Measurements from ENCODE around the gene RPTOR.
"Not testable (repeated sequence)": the region's sequence is repeated elsewhere in the genome, so short reads cannot be mapped to it uniquely, and the experiment has no call there.

Gene RPTOR

DNA sequence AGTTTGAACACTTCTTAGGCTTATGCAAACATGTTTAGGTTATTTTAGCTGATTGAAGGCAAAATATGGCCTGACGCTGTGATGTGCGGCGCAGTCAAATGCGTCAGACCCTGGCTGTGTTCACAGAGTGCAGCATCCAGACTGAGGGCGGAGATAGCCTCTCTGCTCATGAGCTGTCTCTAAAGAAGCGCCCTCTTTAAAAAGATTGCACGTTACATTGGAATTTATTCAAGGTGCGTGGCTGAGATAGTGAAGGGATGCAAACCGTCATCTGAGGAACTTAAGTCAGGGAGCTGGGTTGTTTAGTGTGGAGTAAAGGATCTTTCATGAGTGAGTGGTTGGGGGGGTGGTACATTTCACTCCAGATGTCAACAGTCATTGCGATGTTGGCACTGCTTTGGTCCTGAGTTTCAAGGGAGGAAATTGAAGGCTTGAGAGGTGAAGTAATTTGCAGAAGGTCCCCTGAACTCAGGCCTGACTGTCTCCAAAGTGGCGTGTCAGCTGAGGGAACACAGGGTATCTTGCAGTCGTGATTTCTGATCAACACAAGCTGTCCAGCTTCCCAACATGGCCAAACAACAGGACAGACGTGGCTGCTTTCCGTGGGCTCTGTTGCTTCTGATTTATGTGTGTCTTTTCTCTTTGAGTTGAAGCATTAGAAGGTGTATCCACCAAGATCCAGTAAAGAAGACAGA, 33.4 kb downstream of the RPTOR start:
- H3K27ac Mint-ChIP-seq, result no peak overlapping the region
- intact Hi-C loops (cut with micrococcal nuclease), result loop anchor here (10.0 kb wide), 1 partner anchor 407 kb away; no protein-coding TSS in a partner anchor
- no peaks in the 10 kb centered on the region for H3K27me3 Mint-ChIP-seq
- H3K9me3 Mint-ChIP-seq, result no peaks in the 10 kb centered on the region
- H3K36me3 Mint-ChIP-seq (ENCODE audit: low read depth), result peaks cover 8% of the 10 kb centered on the region
- no peak overlapping the region for H3K4me3 Mint-ChIP-seq
- peaks cover 25% of the 10 kb centered on the region for H3K4me1 Mint-ChIP-seq (ENCODE audit: low read depth)

DNA sequence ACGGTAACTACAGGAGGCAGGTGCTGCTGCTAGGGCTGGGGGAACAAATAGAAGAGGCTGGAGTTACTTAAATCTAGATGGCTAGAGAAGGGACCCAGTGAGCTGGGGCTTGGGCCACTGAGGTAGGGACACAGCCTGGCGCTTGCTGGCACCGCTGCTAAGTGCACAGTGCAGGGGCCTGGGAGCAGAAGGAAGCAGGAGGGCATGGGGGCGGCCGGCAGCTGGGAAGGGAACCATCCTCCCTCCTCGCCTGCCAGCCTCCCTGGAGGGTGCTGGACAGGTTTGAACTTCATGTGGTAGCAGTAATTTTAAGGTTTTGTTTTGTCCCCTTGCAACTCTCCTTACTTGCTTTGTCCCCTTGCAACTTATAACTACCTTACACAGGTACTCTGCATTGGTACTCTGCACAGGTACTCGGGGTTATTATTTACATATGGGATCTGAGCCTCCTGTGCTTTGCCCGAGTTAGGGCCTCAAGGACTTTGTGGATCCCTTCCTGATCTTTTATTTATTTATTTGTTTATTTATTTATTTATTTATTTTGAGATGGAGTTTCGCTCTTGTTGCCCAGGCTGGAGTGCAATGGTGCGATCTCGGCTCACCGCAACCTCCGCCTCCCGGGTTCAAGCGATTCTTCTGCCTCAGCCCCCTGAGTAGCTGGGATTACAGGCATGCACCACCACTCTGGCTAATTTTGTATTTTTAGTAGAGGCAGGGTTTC, 34.2 kb downstream of the RPTOR start:
- peaks cover 24% of the 10 kb centered on the region for H3K4me1 Mint-ChIP-seq (ENCODE audit: low read depth)
- intact Hi-C loops (cut with micrococcal nuclease), result loop anchor here (10.0 kb wide), 1 partner anchor 406 kb away; no protein-coding TSS in a partner anchor
- H3K9me3 Mint-ChIP-seq; H3K4me3 Mint-ChIP-seq; H3K36me3 Mint-ChIP-seq (ENCODE audit: low read depth); H3K27me3 Mint-ChIP-seq; H3K27ac Mint-ChIP-seq: not testable (repeated sequence)

DNA sequence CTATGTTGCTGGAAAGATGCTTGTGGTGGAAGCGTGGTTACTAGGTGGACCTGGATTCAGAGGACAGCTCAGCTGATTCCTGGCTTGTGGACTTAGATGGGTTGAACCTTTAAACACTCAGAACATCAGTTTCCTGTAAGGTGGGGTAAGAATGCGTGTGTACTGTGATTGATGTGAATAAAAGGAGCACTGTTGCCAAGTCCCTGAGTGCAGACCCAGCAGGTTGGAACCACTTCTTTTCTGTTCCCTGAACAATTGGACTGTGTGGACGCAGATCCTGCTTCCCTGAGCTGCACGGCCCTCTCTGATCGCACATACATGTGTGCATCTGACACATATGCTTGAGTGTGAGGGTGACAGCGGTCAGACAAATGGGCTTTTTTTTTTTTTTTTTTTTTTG, 37.5 kb downstream of the RPTOR start:
- Mint-ChIP-seq H3K27ac (no peak overlapping the region), H3K9me3 (no peaks in the 10 kb centered on the region), H3K27me3 (no peaks in the 10 kb centered on the region), H3K4me3 (no peak overlapping the region), H3K4me1 (ENCODE audit: low read depth) (peaks cover 47% of the 10 kb centered on the region), H3K36me3 (ENCODE audit: low read depth) (peaks cover 8% of the 10 kb centered on the region)
- intact Hi-C loops (cut with micrococcal nuclease), result no loop called here

DNA sequence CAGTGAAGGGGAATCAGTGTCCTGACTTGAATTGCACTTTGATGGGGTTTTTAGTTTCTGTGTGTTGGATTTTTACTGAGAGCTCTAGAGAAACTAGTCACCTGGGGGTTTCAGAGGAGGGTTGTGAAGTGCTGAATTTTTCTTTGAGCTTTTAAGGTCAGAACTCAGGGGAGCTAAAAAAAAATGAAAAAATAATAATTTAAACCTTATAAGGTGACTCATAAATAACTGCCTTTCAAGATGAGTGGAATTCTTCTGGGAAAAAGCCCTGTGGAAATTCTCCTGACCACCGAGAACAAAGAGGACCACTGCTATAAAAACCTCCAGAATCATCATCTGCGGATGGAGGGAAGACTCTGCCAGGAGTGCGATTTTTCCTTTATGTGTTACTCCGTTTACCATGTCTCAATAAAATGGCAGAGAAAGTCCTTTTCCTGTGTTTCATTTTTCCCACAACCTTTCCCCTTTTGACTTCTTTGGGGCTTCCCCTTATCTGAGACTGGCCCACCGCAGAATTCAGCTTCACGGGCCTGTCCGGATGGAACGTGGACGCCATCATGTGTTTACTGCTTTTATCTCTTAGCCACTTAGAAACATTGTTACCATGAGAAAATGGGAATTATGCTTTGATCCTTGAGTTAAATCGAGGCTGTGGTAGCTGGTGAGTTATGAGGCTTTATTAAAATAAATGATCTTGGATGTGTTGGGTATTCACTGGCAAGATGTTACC, 39.7 kb downstream of the RPTOR start:
- Mint-ChIP-seq H3K36me3 (ENCODE audit: low read depth) (peaks cover 8% of the 10 kb centered on the region), H3K27me3 (no peaks in the 10 kb centered on the region), H3K9me3 (no peaks in the 10 kb centered on the region), H3K27ac (no peak overlapping the region), H3K4me1 (ENCODE audit: low read depth) (peaks cover 43% of the 10 kb centered on the region), H3K4me3 (no peak overlapping the region)
- intact Hi-C loops (cut with micrococcal nuclease), result no loop called here

DNA sequence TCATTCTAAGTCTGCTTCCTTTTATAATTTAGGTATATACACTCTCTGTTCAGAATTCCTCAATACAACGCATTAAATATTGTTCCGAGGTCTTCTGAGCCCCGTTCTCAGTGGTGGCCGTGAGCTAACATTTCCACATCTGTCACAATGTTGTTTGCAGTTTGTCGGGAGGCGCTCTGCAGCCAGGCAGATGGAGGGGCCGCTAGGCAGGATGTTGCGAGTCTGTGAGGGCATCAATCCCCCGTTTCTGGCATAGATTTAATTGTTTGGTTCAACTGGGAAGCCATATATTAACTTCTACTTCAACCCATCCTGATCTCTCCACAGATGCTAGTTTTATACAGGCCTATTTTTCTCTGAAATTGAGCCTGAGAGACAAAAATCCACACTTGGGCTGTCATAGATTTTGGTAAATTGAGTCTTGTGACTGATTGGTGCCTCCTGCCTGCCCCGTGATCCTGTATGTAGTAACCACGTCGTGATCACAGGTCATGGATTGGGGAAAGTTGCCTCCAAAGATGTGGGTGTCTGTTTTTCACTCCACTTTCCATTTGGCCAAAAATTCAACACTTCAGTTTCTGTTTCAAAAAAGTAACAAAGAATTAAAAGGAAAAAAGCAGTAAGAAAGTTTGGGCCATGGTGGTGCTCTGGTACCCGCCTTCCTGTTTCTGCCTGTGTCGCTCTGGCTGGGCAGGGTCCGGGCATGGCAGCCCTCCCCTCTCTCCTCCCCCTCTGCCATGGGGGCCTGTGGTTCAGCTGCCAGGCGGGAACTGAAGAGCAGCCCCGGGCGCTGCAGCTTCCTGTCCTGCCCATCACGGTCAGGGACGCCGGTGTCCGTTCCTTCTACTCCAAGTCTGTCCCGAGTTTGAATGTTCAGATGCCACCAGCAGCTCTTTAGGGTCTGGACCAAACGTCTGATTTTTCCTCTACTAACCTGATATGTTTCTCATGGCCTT, 41.5 kb downstream of the RPTOR start:
- Mint-ChIP-seq H3K4me3 (peak overlapping the region; percentile 32), H3K27me3 (no peaks in the 10 kb centered on the region), H3K4me1 (ENCODE audit: low read depth) (peaks cover 46% of the 10 kb centered on the region), H3K36me3 (ENCODE audit: low read depth) (peaks cover 8% of the 10 kb centered on the region), H3K9me3 (no peaks in the 10 kb centered on the region), H3K27ac (peak overlapping the region; percentile 59)
- intact Hi-C loops (cut with micrococcal nuclease), result no loop called here

DNA sequence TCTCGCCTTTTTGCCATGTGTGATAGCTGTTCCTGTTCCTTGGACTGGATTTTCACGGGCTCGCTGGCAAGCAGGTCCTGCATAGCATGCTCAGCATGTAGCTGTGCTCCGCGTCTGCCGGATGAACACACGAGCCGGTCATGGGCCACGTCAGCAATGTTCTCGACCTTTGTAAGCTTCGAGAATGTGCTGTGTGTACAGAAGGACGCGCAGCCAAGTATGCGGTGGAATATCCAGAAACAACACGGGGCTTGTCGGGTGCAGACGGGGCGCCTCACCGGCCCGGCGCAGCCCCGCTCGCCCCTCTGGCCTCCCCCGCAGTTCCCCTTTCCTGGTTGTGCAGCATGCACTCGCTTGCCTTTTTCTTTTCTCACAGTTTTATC, 42.2 kb downstream of the RPTOR start:
- Mint-ChIP-seq H3K4me1 (ENCODE audit: low read depth) (peaks cover 52% of the 10 kb centered on the region), H3K27ac (peak overlapping the region; percentile 59)
- intact Hi-C loops (cut with micrococcal nuclease), result no loop called here

DNA sequence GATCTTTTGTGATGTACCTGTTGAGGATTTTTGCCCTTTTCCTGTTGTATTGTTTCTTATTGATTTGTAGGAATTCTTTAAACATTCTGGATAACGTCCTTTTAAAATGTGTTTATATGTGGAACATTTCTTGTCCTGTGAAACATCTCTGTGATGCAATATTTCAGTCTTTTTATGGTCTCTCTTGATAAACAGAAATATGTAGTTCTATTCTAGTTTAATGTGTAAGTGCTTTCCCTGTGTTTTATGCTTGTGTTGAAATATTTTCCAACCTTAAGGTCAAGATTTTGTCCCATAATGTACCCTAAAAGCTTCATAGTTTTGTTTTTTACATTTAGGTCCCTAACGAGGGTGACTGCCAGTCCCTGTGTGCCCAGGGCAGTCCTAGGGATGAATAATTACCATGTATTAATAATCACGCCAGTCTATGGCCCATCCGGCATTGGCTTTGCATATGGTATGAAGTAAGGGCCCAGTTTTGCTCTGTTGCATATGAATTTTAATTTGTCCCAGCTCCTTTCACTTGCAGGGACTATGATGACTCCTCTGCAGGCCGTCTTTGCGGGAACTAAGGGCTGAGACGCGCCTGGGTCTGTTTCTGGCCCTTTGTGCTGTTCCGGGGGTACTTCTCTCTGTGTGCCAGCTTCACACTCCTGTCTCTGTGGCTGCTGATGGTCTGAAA, 44.2 kb downstream of the RPTOR start:
- no peak overlapping the region for H3K4me3 Mint-ChIP-seq
- peaks cover 55% of the 10 kb centered on the region for H3K4me1 Mint-ChIP-seq (ENCODE audit: low read depth)
- H3K27ac Mint-ChIP-seq, result no peak overlapping the region
- no peaks in the 10 kb centered on the region for H3K36me3 Mint-ChIP-seq (ENCODE audit: low read depth)
- no peaks in the 10 kb centered on the region for H3K27me3 Mint-ChIP-seq
- no peaks in the 10 kb centered on the region for H3K9me3 Mint-ChIP-seq
- intact Hi-C loops (cut with micrococcal nuclease), result no loop called here

More for the DNA sequence above, 42.2 kb downstream of the RPTOR start:
- Mint-ChIP-seq H3K27me3 (no peaks in the 10 kb centered on the region), H3K9me3 (no peaks in the 10 kb centered on the region), H3K36me3 (ENCODE audit: low read depth) (peaks cover 5% of the 10 kb centered on the region), H3K4me3 (peak overlapping the region; percentile 32)

DNA sequence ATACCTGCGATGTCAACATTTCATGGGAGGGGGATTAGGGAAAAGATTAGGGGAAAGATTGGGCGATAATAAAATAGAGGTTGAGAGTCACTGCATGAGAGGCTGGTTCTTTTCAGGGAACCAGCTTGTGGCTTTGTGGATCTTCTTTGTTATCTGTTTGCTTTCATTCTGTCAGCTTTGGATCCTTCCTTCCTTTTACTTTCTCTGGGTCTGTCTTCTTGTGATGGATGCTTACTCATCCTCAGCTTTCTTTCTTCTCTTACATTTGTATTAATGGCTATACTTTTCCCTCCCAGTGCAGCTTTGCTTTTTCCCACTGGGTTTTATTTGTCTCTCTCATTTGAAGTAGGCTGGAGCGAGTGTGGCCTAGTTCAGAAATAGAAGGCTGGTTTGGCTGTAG, 47.1 kb downstream of the RPTOR start:
- H3K9me3 Mint-ChIP-seq, result no peaks in the 10 kb centered on the region
- H3K4me1 Mint-ChIP-seq (ENCODE audit: low read depth), result peaks cover 48% of the 10 kb centered on the region
- intact Hi-C loops (cut with micrococcal nuclease), result no loop called here
- H3K36me3 Mint-ChIP-seq (ENCODE audit: low read depth), result no peaks in the 10 kb centered on the region
- H3K27ac Mint-ChIP-seq, result no peak overlapping the region
- H3K4me3 Mint-ChIP-seq, result no peak overlapping the region
- no peaks in the 10 kb centered on the region for H3K27me3 Mint-ChIP-seq

DNA sequence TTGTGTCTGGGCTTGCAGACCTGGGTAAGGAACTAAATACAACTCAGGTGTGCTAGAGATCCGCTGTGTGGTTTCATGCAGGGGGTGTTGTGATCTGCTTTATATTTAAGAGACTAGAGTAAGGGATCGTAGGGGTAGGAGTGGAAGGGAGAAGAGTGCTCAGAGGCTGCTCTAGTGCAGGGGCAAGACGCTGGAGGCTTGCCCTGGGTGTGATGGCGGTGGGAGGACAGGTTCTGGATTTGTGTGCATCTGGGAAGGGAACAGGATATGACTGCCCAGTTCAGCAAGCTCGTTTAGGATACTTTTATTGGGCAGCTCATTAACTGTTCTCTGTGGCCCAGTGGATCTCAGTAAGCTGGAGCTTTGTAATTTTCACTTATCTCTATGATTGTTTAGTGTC, 47.6 kb downstream of the RPTOR start:
- H3K27me3 Mint-ChIP-seq, result no peaks in the 10 kb centered on the region
- no peaks in the 10 kb centered on the region for H3K36me3 Mint-ChIP-seq (ENCODE audit: low read depth)
- H3K4me1 Mint-ChIP-seq (ENCODE audit: low read depth), result peaks cover 48% of the 10 kb centered on the region
- no peaks in the 10 kb centered on the region for H3K9me3 Mint-ChIP-seq
- intact Hi-C loops (cut with micrococcal nuclease), result no loop called here
- H3K27ac Mint-ChIP-seq, result no peak overlapping the region
- no peak overlapping the region for H3K4me3 Mint-ChIP-seq

DNA sequence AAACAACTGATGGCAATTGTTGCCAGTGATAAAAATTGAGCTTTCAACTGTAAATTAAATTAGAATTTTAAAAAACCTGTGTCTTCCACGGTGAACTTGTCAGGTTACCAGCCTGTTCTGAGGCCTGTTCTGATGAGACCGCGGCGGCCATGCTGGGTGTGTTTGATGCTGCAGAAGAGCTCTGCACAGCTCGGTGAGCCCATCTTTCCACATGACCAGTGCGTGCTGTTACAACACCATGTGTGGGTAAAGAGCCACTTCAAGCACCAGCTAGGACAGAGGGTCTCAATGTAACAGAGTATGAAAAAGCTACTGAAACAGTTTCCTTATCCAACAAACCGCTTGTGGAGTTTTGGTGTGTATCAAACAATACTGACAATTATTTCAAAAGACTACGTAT, 48.5 kb downstream of the RPTOR start:
- peaks cover 48% of the 10 kb centered on the region for H3K4me1 Mint-ChIP-seq (ENCODE audit: low read depth)
- H3K9me3 Mint-ChIP-seq, result no peaks in the 10 kb centered on the region
- no peak overlapping the region for H3K4me3 Mint-ChIP-seq
- H3K36me3 Mint-ChIP-seq (ENCODE audit: low read depth), result no peaks in the 10 kb centered on the region
- intact Hi-C loops (cut with micrococcal nuclease), result no loop called here
- H3K27me3 Mint-ChIP-seq, result no peaks in the 10 kb centered on the region
- no peak overlapping the region for H3K27ac Mint-ChIP-seq

DNA sequence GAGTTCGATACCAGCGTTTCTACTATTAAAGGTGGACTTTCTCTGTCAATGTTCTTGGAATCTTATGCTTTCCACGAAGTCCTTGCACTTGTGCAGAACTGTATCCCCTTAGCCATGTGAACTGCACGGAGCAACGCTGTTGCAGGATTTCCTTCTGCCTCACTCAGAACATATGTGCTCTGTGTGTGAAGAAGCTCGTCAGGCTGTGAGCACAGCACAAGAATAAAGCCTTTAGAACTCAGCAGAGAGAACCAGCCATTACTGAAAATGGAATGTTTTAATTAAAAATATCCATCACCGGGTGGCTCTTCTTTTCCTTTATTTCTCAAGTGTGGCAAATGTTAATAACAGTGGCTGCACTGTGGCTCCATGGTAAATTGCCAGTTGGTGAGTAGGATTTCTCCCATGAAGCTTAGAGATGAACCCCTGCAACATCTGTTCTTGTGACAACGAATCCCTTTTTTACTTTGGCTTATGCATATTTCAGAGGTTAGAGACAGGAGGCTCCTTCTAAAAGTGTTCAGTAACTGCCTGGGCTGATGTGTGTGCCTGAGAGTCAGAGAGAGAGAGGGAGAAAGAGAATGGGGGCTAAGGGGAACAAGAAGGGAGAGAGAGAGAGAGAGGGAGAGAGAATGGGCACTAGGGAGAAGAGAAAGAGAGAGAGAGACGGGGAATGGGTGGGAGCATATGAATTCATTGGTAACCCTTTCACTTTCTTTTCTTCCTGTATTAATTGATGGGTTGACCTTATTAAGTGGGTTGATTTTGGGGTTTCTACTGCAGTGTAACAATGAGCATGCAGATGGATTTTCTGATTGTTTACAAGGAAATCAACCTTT, 50.0 kb downstream of the RPTOR start:
- Mint-ChIP-seq H3K36me3 (ENCODE audit: low read depth) (no peaks in the 10 kb centered on the region), H3K27me3 (no peaks in the 10 kb centered on the region), H3K27ac (no peak overlapping the region), H3K4me3 (no peak overlapping the region), H3K9me3 (no peaks in the 10 kb centered on the region), H3K4me1 (ENCODE audit: low read depth) (peaks cover 52% of the 10 kb centered on the region)
- intact Hi-C loops (cut with micrococcal nuclease), result no loop called here

DNA sequence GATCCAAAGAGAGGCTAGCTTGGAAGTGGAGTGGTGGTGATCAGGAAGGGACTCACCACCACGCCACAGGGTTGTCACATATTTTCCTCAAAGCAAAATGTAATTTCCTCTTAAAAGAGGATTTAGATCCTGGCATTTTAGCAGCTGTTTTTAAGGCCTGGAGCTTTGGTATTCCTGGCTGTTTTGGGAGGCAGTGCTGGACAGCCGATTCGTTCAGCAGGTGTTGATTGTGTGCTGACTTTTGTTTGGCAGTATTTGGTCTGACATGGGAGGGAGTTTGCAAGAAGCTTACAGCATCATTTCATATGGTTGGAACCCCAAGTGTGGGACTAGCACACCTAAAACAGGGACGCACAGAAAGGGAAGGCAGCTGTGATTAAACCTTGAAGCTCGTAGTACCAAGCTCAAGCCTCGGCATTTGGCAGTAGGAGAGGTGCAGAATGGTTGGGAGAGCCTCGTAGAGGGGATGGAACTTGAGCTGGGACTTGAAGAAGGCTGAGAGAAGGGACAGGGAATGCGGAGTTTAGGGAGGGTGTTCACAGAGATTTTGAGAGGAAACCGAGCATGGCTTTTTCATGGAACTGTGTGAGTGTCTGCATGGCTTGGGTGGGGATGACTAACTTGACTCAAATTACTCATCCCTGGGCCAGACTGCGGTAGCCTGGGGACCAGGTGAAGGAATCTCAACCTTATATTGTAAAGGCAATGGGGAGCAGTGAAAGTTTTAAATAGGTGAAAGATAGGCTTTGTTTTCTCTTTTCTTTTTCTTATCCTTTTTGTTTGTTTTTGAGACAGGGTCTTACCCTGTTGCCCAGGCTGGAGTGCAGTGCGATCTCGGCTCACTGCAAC, 52.3 kb downstream of the RPTOR start:
- H3K27me3 Mint-ChIP-seq, result no peaks in the 10 kb centered on the region
- intact Hi-C loops (cut with micrococcal nuclease), result no loop called here
- H3K9me3 Mint-ChIP-seq, result no peaks in the 10 kb centered on the region
- peak overlapping the region; percentile 2 for H3K27ac Mint-ChIP-seq
- no peaks in the 10 kb centered on the region for H3K36me3 Mint-ChIP-seq (ENCODE audit: low read depth)
- no peak overlapping the region for H3K4me3 Mint-ChIP-seq
- peaks cover 51% of the 10 kb centered on the region for H3K4me1 Mint-ChIP-seq (ENCODE audit: low read depth)
